ENCODE data around the gene TAS2R16.
"Not testable (repeated sequence)": the region's sequence is repeated elsewhere in the genome, so short reads cannot be mapped to it uniquely, and the experiment has no call there.

TAS2R16 gene

GRCh38 chr7:122970740-122971725 is 24.5 kb downstream of the TAS2R16 start:
- Histone ChIP-seq H3K4me3 (ENCODE audit: low read length) (no peak overlapping the region), H3K36me3 (ENCODE audit: insufficient read depth, low read length) (no peaks in the 10 kb centered on the region), H3K27me3 (ENCODE audit: insufficient read depth, low read length) (no peaks in the 10 kb centered on the region), H3K4me1 (ENCODE audit: insufficient read depth, low read length) (no peaks in the 10 kb centered on the region; the same call in 1 of the 2 replicates), H3K9me3 (ENCODE audit: insufficient read depth, low read depth, low read length) (no peaks in the 10 kb centered on the region), H3K27ac (ENCODE audit: low read depth, low read length) (no peak overlapping the region), H3K9ac (ENCODE audit: low read depth, low read length) (no peak overlapping the region)
- WGBS, result 86% methylated on average over 6 of the region's 6 CpGs

GRCh38 chr7:122968389-122968788 is 27.1 kb downstream of the TAS2R16 start:
- WGBS, result 91% methylated on average over 4 of the region's 4 CpGs

GRCh38 chr7:122965306-122965705 is 30.2 kb downstream of the TAS2R16 start:
- Histone ChIP-seq H3K36me3 (ENCODE audit: insufficient read depth, low read length) (no peaks in the 10 kb centered on the region), H3K27me3 (ENCODE audit: insufficient read depth, low read length) (no peaks in the 10 kb centered on the region), H3K4me3 (ENCODE audit: low read length) (no peak overlapping the region), H3K27ac (ENCODE audit: low read depth, low read length) (no peak overlapping the region), H3K4me1 (ENCODE audit: insufficient read depth, low read length) (peaks cover 4% of the 10 kb centered on the region; the same call in 1 of the 2 replicates), H3K9ac (ENCODE audit: low read depth, low read length) (no peak overlapping the region), H3K9me3 (ENCODE audit: insufficient read depth, low read depth, low read length) (no peaks in the 10 kb centered on the region)
- WGBS, result 92% methylated on average over 2 of the region's 2 CpGs

More at GRCh38 chr7:122968389-122968788, 27.1 kb downstream of the TAS2R16 start:
- H3K36me3 ChIP-seq (ENCODE audit: insufficient read depth, low read length), result no peaks in the 10 kb centered on the region
- H3K4me3 ChIP-seq (ENCODE audit: low read length), result no peak overlapping the region
- no peaks in the 10 kb centered on the region for H3K9me3 ChIP-seq (ENCODE audit: insufficient read depth, low read depth, low read length)
- no peaks in the 10 kb centered on the region for H3K27me3 ChIP-seq (ENCODE audit: insufficient read depth, low read length)
- H3K4me1 ChIP-seq (ENCODE audit: insufficient read depth, low read length), result peaks cover 4% of the 10 kb centered on the region; the same call in 1 of the 2 replicates
- H3K9ac ChIP-seq (ENCODE audit: low read depth, low read length), result no peak overlapping the region
- no peak overlapping the region for H3K27ac ChIP-seq (ENCODE audit: low read depth, low read length)

- not testable (repeated sequence) for H3K4me3 ChIP-seq (ENCODE audit: low read length); H3K9ac ChIP-seq (ENCODE audit: low read depth, low read length); H3K27ac ChIP-seq (ENCODE audit: low read depth, low read length); H3K36me3 ChIP-seq (ENCODE audit: insufficient read depth, low read length); H3K9me3 ChIP-seq (ENCODE audit: insufficient read depth, low read depth, low read length); H3K4me1 ChIP-seq (ENCODE audit: insufficient read depth, low read length); H3K27me3 ChIP-seq (ENCODE audit: insufficient read depth, low read length)
- WGBS, result 92% methylated on average over 2 of the region's 2 CpGs
Observed at GRCh38 chr7:122953678-122954077, 41.8 kb downstream of the TAS2R16 start.

GRCh38 chr7:122951006-122951405 is 44.5 kb downstream of the TAS2R16 start:
- WGBS, result 98% methylated on average over 2 of the region's 2 CpGs
- Histone ChIP-seq H3K9ac (ENCODE audit: low read depth, low read length) (no peak overlapping the region), H3K27ac (ENCODE audit: low read depth, low read length) (no peak overlapping the region), H3K27me3 (ENCODE audit: insufficient read depth, low read length) (no peaks in the 10 kb centered on the region), H3K4me1 (ENCODE audit: insufficient read depth, low read length) (no peaks in the 10 kb centered on the region), H3K4me3 (ENCODE audit: low read length) (no peak overlapping the region), H3K9me3 (ENCODE audit: insufficient read depth, low read depth, low read length) (no peaks in the 10 kb centered on the region), H3K36me3 (ENCODE audit: insufficient read depth, low read length) (no peaks in the 10 kb centered on the region)

- H3K9ac ChIP-seq (ENCODE audit: low read depth, low read length), result no peak overlapping the region
- no CpG with 5 or more reads among the region's 1 CpG for WGBS
- H3K27me3 ChIP-seq (ENCODE audit: insufficient read depth, low read length), result no peaks in the 10 kb centered on the region
- H3K36me3 ChIP-seq (ENCODE audit: insufficient read depth, low read length), result no peaks in the 10 kb centered on the region
- H3K4me1 ChIP-seq (ENCODE audit: insufficient read depth, low read length), result no peaks in the 10 kb centered on the region
- H3K27ac ChIP-seq (ENCODE audit: low read depth, low read length), result no peak overlapping the region
- no peaks in the 10 kb centered on the region for H3K9me3 ChIP-seq (ENCODE audit: insufficient read depth, low read depth, low read length)
- no peak overlapping the region for H3K4me3 ChIP-seq (ENCODE audit: low read length)
Observed at GRCh38 chr7:122949186-122949585, 46.3 kb downstream of the TAS2R16 start.

All from HUES64 (cell line).